ENCODE measurements around the gene MRPL51. TPM values are rescaled to one million over a fixed set of nuclear protein-coding genes. Genes with fewer than 3 reads are reported as not detected.
A peak's percentile ranks its signal among the peaks of the same experiment; 100 is the strongest.
"Not testable (repeated sequence)": the region's sequence is repeated elsewhere in the genome, so short reads cannot be mapped to it uniquely, and the experiment has no call there.

Gene MRPL51
- total RNA-seq, 3 donors from 2014 or later = 119 to 143 (median 136) TPM

GRCh38 chr12:6539707-6540134, 46.7 kb upstream of the MRPL51 start:
- peaks cover 59% of the 10 kb centered on the region for H3K4me1 ChIP-seq (ENCODE audit: low read depth)
- H3K4me3 ChIP-seq = no peak overlapping the region
- H3K9me3 ChIP-seq = no peaks in the 10 kb centered on the region
- ATAC-seq (peak; percentile 37), DNase-seq (peak in 2 of 3 donors; percentile 69 to 77)
- peak; percentile 8 for TF ChIP-seq CTCF (IDR thresholded peaks at IDR 0.05)
- intact Hi-C loops (cut with DNase I, micrococcal nuclease) = loop anchor here (5.0 kb wide), 2 partner anchors 47 to 117 kb away; partner anchors contain the start of genes MRPL51 (in 1 of the 2) and NCAPD2 (in 1 of the 2)
- peaks cover 7% of the 10 kb centered on the region for H3K36me3 ChIP-seq (ENCODE audit: low read depth)

GRCh38 chr12:6539314-6539682, 46.2 kb upstream of the MRPL51 start:
- no peak for DNase-seq
- Histone ChIP-seq H3K9me3 (no peaks in the 10 kb centered on the region), H3K36me3 (ENCODE audit: low read depth) (peaks cover 5% of the 10 kb centered on the region), H3K4me3 (no peak overlapping the region), H3K4me1 (ENCODE audit: low read depth) (peaks cover 59% of the 10 kb centered on the region)
- ATAC-seq = no peak
- TF ChIP-seq CTCF (IDR thresholded peaks at IDR 0.05) = no peak
- intact Hi-C loops (cut with DNase I, micrococcal nuclease) = loop anchor here (5.0 kb wide), 2 partner anchors 47 to 117 kb away; partner anchors contain the start of genes MRPL51 (in 1 of the 2) and NCAPD2 (in 1 of the 2)

- DNase-seq (peak in 1 of 3 donors; percentile 31), ATAC-seq (no peak)
- intact Hi-C loops (cut with DNase I, micrococcal nuclease) = loop anchor here (5.0 kb wide), 2 partner anchors 46 to 116 kb away; partner anchors contain the start of genes MRPL51 (in 1 of the 2) and NCAPD2 (in 1 of the 2)
- TF ChIP-seq CTCF (IDR thresholded peaks at IDR 0.05) = no peak
- Histone ChIP-seq H3K9me3 (no peaks in the 10 kb centered on the region), H3K36me3 (ENCODE audit: low read depth) (peaks cover 4% of the 10 kb centered on the region), H3K4me3 (no peak overlapping the region), H3K4me1 (ENCODE audit: low read depth) (peaks cover 59% of the 10 kb centered on the region)
Observed at GRCh38 chr12:6538420-6539313, 45.6 kb upstream of the MRPL51 start.

GRCh38 chr12:6537580-6538419, 44.7 kb upstream of the MRPL51 start:
- ATAC-seq; H3K4me3 ChIP-seq; H3K36me3 ChIP-seq (ENCODE audit: low read depth); H3K9me3 ChIP-seq: not testable (repeated sequence)
- H3K4me1 ChIP-seq (ENCODE audit: low read depth) = peaks cover 61% of the 10 kb centered on the region
- TF ChIP-seq CTCF (IDR thresholded peaks at IDR 0.05) = peak; percentile 81
- peak; percentile 86 to 88 (median 86) for DNase-seq
- intact Hi-C loops (cut with DNase I, micrococcal nuclease) = loop anchor here (5.0 kb wide), 2 partner anchors 45 to 115 kb away; partner anchors contain the start of genes MRPL51 (in 1 of the 2) and NCAPD2 (in 1 of the 2)

- ATAC-seq = no peak
Observed at GRCh38 chr12:6536894-6537579, 44.0 kb upstream of the MRPL51 start.

More at GRCh38 chr12:6536894-6537579, 44.0 kb upstream of the MRPL51 start:
- Histone ChIP-seq H3K4me3 (no peak overlapping the region), H3K36me3 (ENCODE audit: low read depth) (peaks cover 4% of the 10 kb centered on the region), H3K9me3 (no peaks in the 10 kb centered on the region), H3K4me1 (ENCODE audit: low read depth) (peaks cover 64% of the 10 kb centered on the region)
- peak in 2 of 3 donors; percentile 35 to 63 for DNase-seq
- intact Hi-C loops (cut with DNase I, micrococcal nuclease) = loop anchor here (5.0 kb wide), 2 partner anchors 45 to 115 kb away; partner anchors contain the start of genes MRPL51 (in 1 of the 2) and NCAPD2 (in 1 of the 2)
- TF ChIP-seq CTCF (IDR thresholded peaks at IDR 0.05) = no peak

Measured in mucosa of descending colon (tissue), 3 donors.